HepG2 (cell line): ENCODE results near the gene SRRT. TPM values are rescaled to one million over a fixed set of nuclear protein-coding genes. Genes with fewer than 3 reads are reported as not detected.
"Not testable (repeated sequence)": the region's sequence is repeated elsewhere in the genome, so short reads cannot be mapped to it uniquely, and the experiment has no call there.

Experiments used
- ATAC-seq: fragments of 200-7000 bp; cut with Tn5 transposase; 3 replicates; pipeline ENCODE4 v1.9.1; 2020; ENCODE audit warnings: mild to moderate bottlenecking, moderate library complexity
- BruUV-seq: library from RNA; stranded (reverse); fragments of 400-500 nt; replicated peaks from 2 replicates; lab custom pipeline; 2021; lab: Mats Ljungman, UMichigan
- CTCF ChIA-PET: fragments of 300-600 bp; formaldehyde crosslinking; extraction: SDS; loops from one replicate; lab custom pipeline; 2021; ENCODE audit warnings: low total read pairs, inconsistent platforms, low intra/inter-chr PET ratio; lab: Yijun Ruan, JAX
- POLR2A ChIA-PET: fragments of 350-600 bp; sonication (Branson Sonifier 250); formaldehyde crosslinking; loops from one replicate; lab custom pipeline; 2020; ENCODE audit warnings: antibody characterized with exemption, inconsistent platforms; lab: Yijun Ruan, JAX
- DNase-seq: peaks from one replicate; pipeline ENCODE4 v3.0.0-alpha.2; 2015; ENCODE audit warnings: low spot score
- FAIRE-seq: peaks from 3 replicates; lab custom pipeline; 2011; peaks lifted over from hg19 to GRCh38; lab: Jason Lieb, UNC
- H2AFZ ChIP-seq: one replicate; pipeline ENCODE4 v1.6.1; 2011; ENCODE audit warnings: low read length, inconsistent platforms
- H3K27ac ChIP-seq: fragments of 300-600 bp; 3 replicates; pipeline ENCODE4 v1.8.0; 2011; ENCODE audit warnings: mixed run types, mild to moderate bottlenecking, mixed read lengths, low read length, inconsistent platforms; ENCODE audit not compliant: insufficient read depth; ENCODE audit errors: extremely low read length
- H3K27me3 ChIP-seq, 2 experiments: fragments of 200-600 bp in 1 of 2; 2 replicates in 1 of 2; 3 replicates in 1 of 2; pipeline versions ENCODE4 v1.6.0 to v1.8.0; 2011; ENCODE audit warnings: low read length in 2 of 2, mild to moderate bottlenecking in 2 of 2, moderate library complexity in 2 of 2, inconsistent platforms in 1 of 2; ENCODE audit not compliant: insufficient read depth in 2 of 2, control insufficient read depth in 1 of 2
- H3K36me3 ChIP-seq, 2 experiments: fragments of 200-600 bp in 1 of 2; replicated peaks in 1 of 2; 2 replicates in 1 of 2; 3 replicates in 1 of 2; pipeline versions ENCODE4 v1.5.1 to v1.8.0; 2011; ENCODE audit warnings: low read length in 2 of 2, inconsistent platforms in 1 of 2; ENCODE audit not compliant: insufficient read depth in 2 of 2, control insufficient read depth in 1 of 2
- H3K4me1 ChIP-seq: 2 replicates; pipeline ENCODE4 v1.5.1; 2012; ENCODE audit warnings: low read length, inconsistent platforms; ENCODE audit not compliant: insufficient read depth
- H3K4me2 ChIP-seq: 2 replicates; pipeline ENCODE4 v1.6.0; 2011; ENCODE audit warnings: low read depth, low read length, inconsistent platforms
- H3K4me3 ChIP-seq, 3 experiments: fragments of 200-600 bp in 1 of 3; sonication (generic), shearing (Covaris generic) in 1 of 3; replicated peaks in 1 of 3; 2 replicates each; pipeline ENCODE4 v1.5.1; 2011 to 2016; ENCODE audit warnings: low read length in 3 of 3, inconsistent platforms in 2 of 3, low read depth in 2 of 3, mild to moderate bottlenecking in 2 of 3, control low read depth in 1 of 3, mixed read lengths in 1 of 3; ENCODE audit not compliant: insufficient read depth in 1 of 3
- H3K79me2 ChIP-seq: one replicate; pipeline ENCODE4 v1.6.1; 2011; ENCODE audit warnings: low read length, inconsistent platforms; ENCODE audit not compliant: insufficient read depth
- H3K9ac ChIP-seq: 2 replicates; pipeline ENCODE4 v1.6.0; 2011; ENCODE audit warnings: mild to moderate bottlenecking, low read depth, low read length, inconsistent platforms; ENCODE audit not compliant: insufficient read depth
- H3K9me3 ChIP-seq: 2 replicates; pipeline ENCODE4 v1.5.1; 2012; ENCODE audit warnings: mild to moderate bottlenecking, low read length
- H4K20me1 ChIP-seq: 2 replicates; pipeline ENCODE4 v1.6.0; 2011; ENCODE audit warnings: inconsistent platforms, mild to moderate bottlenecking, low read length, moderate library complexity; ENCODE audit not compliant: insufficient read depth
- NCOA2 ChIP-seq: sonication (generic); formaldehyde crosslinking; IDR thresholded peaks from 2 replicates; pipeline ENCODE4 v1.8.0; 2022; ENCODE audit warnings: inconsistent platforms
- REXO4 ChIP-seq: sonication (generic); formaldehyde crosslinking; IDR thresholded peaks from 2 replicates; pipeline ENCODE4 v1.8.0; 2022; ENCODE audit warnings: missing genetic modification reagents, mild to moderate bottlenecking, borderline replicate concordance
- SOX13 ChIP-seq, 3 experiments: fragments of 450-650 bp in 1 of 3; sonication (generic) in 1 of 3; formaldehyde crosslinking in 1 of 3; IDR thresholded peaks in 2 of 3; conservative IDR thresholded peaks in 1 of 3; 2 replicates each; pipeline versions ENCODE4 v1.5.0 to v1.6.1; 2016 to 2020; ENCODE audit warnings: antibody characterized with exemption in 1 of 3, mild to moderate bottlenecking in 1 of 3, missing compliant biosample characterization in 1 of 3, missing genetic modification reagents in 1 of 3, moderate library complexity in 1 of 3
- ZKSCAN8 ChIP-seq: IDR thresholded peaks from 2 replicates; pipeline ENCODE4 v1.6.1; 2016; ENCODE audit warnings: borderline replicate concordance, missing genetic modification reagents, missing compliant biosample characterization
- ZNF10 ChIP-seq: sonication (generic); formaldehyde crosslinking; IDR thresholded peaks from 2 replicates; pipeline ENCODE4 v1.4.0; 2020; ENCODE audit warnings: mild to moderate bottlenecking, low read depth, missing genetic modification reagents, borderline replicate concordance
- ZNF329 ChIP-seq: sonication (generic); formaldehyde crosslinking; IDR thresholded peaks from 2 replicates; pipeline ENCODE4 v1.9.0; 2021; ENCODE audit warnings: low read depth, mild to moderate bottlenecking, missing genetic modification reagents
- ZNF510 ChIP-seq: sonication (generic); formaldehyde crosslinking; IDR thresholded peaks from 2 replicates; pipeline ENCODE4 v1.4.0; 2020; ENCODE audit warnings: low read depth, mild to moderate bottlenecking, missing genetic modification reagents
- WGBS: methylation state at CpG from one replicate; pipeline ENCODE4 v1.1.6; 2017; ENCODE audit warnings: low lambda C conversion rate; 5-methylcytosine and 5-hydroxymethylcytosine counted together
- in situ Hi-C: cut with HindIII; loops from 2 replicates; pipeline ENCODE4 v1.10.0; 2017; ENCODE audit warnings: low pct_unique_long_range_greater_than_20kb; ENCODE audit not compliant: extremely low pct_ligation_motif_present
- intact Hi-C: fragments of 100-400 bp; cut with micrococcal nuclease; formaldehyde crosslinking; loops from one replicate; pipeline ENCODE4 v1.10.0; 2022; ENCODE audit not compliant: unreplicated experiment
- polyA plus RNA-seq, 8 experiments: library from polyadenylated mRNA; depleted of rRNA in 3 of 8; stranded (reverse) in 7 of 8; unstranded in 1 of 8; fragments of >200 nt; fragmentation: Illumina TruSeq in 4 of 8; extraction: Trizol in 4 of 8; gene quantifications; 2 replicates each; pipeline versions ENCODE4 v1.2.1 to v1.2.3, GENCODE V29; 2011 to 2016; ENCODE audit warnings: low read depth in 4 of 8, missing spikeins in 1 of 8, mixed read lengths in 1 of 8; ENCODE audit not compliant: insufficient read depth in 1 of 8
- total RNA-seq, 5 experiments: library from RNA; depleted of rRNA; stranded (reverse); fragments of >200 nt; fragmentation: Illumina TruSeq; extraction: Trizol; gene quantifications; 2 replicates each; pipeline ENCODE4 v1.2.3, GENCODE V29; 2016; ENCODE audit warnings: low read depth in 1 of 5

Gene SRRT
- total and polyA plus RNA-seq, 2 of the 13 experiments (the other 11 are each of a cell fraction or from before 2014, with no cell fraction given): 26.2 to 106 TPM

- TF ChIP-seq SOX13 (IDR thresholded peaks at IDR 0.05) (no peak), SOX13 (CRISPR knock-in tag; conservative IDR thresholded peaks at IDR 0.05 in 1 of 2, IDR thresholded peaks at IDR 0.05 in 1 of 2) (no peak), REXO4 (CRISPR knock-in tag) (no peak), ZNF510 (CRISPR knock-in tag) (no peak)
Observed at GRCh38 chr7:100854146-100854895, 20.6 kb upstream of the SRRT start (continued).

- H3K79me2 ChIP-seq, POLR2A ChIA-PET, H3K4me2 ChIP-seq, H2AFZ ChIP-seq, H4K20me1 ChIP-seq, FAIRE-seq, H3K9ac ChIP-seq, BruUV-seq, H3K27me3 ChIP-seq, CTCF ChIA-PET, intact Hi-C loops, H3K4me3 ChIP-seq, DNase-seq, H3K27ac ChIP-seq, ATAC-seq, H3K9me3 ChIP-seq, H3K36me3 ChIP-seq: not testable (repeated sequence)
- 96% methylated on average over 7 of the region's 9 CpGs for WGBS
- in situ Hi-C loops: loop anchor here (10.0 kb wide), 2 partner anchors 60 to 150 kb away; partner anchors contain the start of gene POP7
- H3K4me1 ChIP-seq: peaks cover 23% of the 10 kb centered on the region
Observed at GRCh38 chr7:100854899-100855298, 20.0 kb upstream of the SRRT start.

GRCh38 chr7:100855515-100855914, 19.4 kb upstream of the SRRT start:
- H3K27ac ChIP-seq: no peak overlapping the region
- BruUV-seq: no TSS peak

More at GRCh38 chr7:100855515-100855914, 19.4 kb upstream of the SRRT start:
- no peak for FAIRE-seq
- Histone ChIP-seq H3K4me2 (no peak overlapping the region), H3K36me3 (peaks cover 2 to 4% of the 10 kb centered on the region in 2 experiments; a peak in 2 of 5 replicates), H3K4me3 (no peak overlapping the region), H2AFZ (no peak overlapping the region), H3K79me2 (no peaks in the 10 kb centered on the region), H3K4me1 (peaks cover 23% of the 10 kb centered on the region), H3K27me3 (no peaks in the 10 kb centered on the region; a peak in 1 of 5 replicates), H4K20me1 (no peaks in the 10 kb centered on the region), H3K9ac (no peak overlapping the region), H3K9me3 (no peaks in the 10 kb centered on the region)
- intact Hi-C loops: no loop called here
- TF ChIP-seq NCOA2 (CRISPR knock-in tag) (no peak), ZKSCAN8 (CRISPR knock-in tag) (no peak), ZNF10 (no peak), ZNF329 (no peak)
- WGBS: 96% methylated on average over 6 of the region's 10 CpGs
- POLR2A ChIA-PET: interaction anchor here (1.3 kb wide), 1 partner anchor 16 kb away, joined by 3 read pairs; no protein-coding TSS in a partner anchor
- CTCF ChIA-PET: no interaction called here
- DNase-seq: no peak
- no peak for ATAC-seq
- in situ Hi-C loops: loop anchor here (10.0 kb wide), 2 partner anchors 61 to 151 kb away; partner anchors contain the start of gene POP7
